GM12878 (cell line): ENCODE measurements around the gene ATP13A4.

Source experiments
- BHLHE40 ChIP-seq, 2 experiments: fragments of 450-650 bp in 1 of 2; IDR thresholded peaks; 2 replicates each; pipeline ENCODE4 v1.6.1; 2011 to 2017; ENCODE audit warnings: low read depth in 2 of 2, borderline replicate concordance in 1 of 2, improper control_type of control experiment in 1 of 2, low read length in 1 of 2, mild to moderate bottlenecking in 1 of 2
- CHD4 ChIP-seq: fragments of 200-600 bp; sonication (generic); IDR thresholded peaks from 2 replicates; pipeline ENCODE4 v1.6.1; 2016; ENCODE audit warnings: mild to moderate bottlenecking
- CREB1 ChIP-seq: IDR thresholded peaks from 2 replicates; pipeline ENCODE4 v1.6.1; 2012; ENCODE audit warnings: low read depth, mild to moderate bottlenecking, inconsistent platforms
- CTCF ChIP-seq, 3 experiments: IDR thresholded peaks in 2 of 3; conservative IDR thresholded peaks in 1 of 3; 2 replicates each; pipeline ENCODE4 v1.5.1; 2011; ENCODE audit warnings: low read depth in 3 of 3, low read length in 3 of 3, mild to moderate bottlenecking in 3 of 3, control low read depth in 2 of 3, moderate library complexity in 2 of 3, inconsistent platforms in 1 of 3, mixed read lengths in 1 of 3; ENCODE audit not compliant: control insufficient read depth in 2 of 3, insufficient read depth in 1 of 3; ENCODE audit errors: extremely low read depth in 1 of 3
- ELK1 ChIP-seq: IDR thresholded peaks from 2 replicates; pipeline ENCODE4 v1.6.1; 2012; ENCODE audit warnings: low read depth, low read length, improper control_type of control experiment
- EZH2 ChIP-seq: IDR thresholded peaks from 2 replicates; pipeline ENCODE4 v1.6.1; 2012; ENCODE audit warnings: low read depth, mild to moderate bottlenecking, control low read depth, inconsistent platforms, low read length, borderline replicate concordance; ENCODE audit not compliant: control insufficient read depth
- KDM1A ChIP-seq: fragments of 200-600 bp; sonication (generic); IDR thresholded peaks from 2 replicates; pipeline ENCODE4 v1.6.1; 2016; ENCODE audit warnings: borderline replicate concordance
- RCOR1 ChIP-seq: conservative IDR thresholded peaks from 2 replicates; pipeline ENCODE4 v1.6.1; 2012; ENCODE audit warnings: low read depth, low read length, improper control_type of control experiment
- TCF7 ChIP-seq: IDR thresholded peaks from 2 replicates; pipeline ENCODE4 v1.6.1; 2014; ENCODE audit warnings: antibody characterized with exemption, borderline replicate concordance
- USF2 ChIP-seq: IDR thresholded peaks from 2 replicates; pipeline ENCODE4 v1.6.1; 2011; ENCODE audit warnings: low read depth, low read length, improper control_type of control experiment, borderline replicate concordance
- TF ChIP-seq, protein P1 (sequence below): fragments of 450-650 bp; IDR thresholded peaks from 2 replicates; pipeline ENCODE4 v1.6.1; 2017; ENCODE audit warnings: mild to moderate bottlenecking, low read depth, inconsistent platforms; ENCODE audit not compliant: poor library complexity, severe bottlenecking

GRCh38 chr3:193490580-193490979 lies 64.1 kb downstream of the ATP13A4 start:
- no peak for TF ChIP-seq CTCF (IDR thresholded peaks at IDR 0.05 in 2 of 3, conservative IDR thresholded peaks at IDR 0.05 in 1 of 3; ENCODE audit: control insufficient read depth in 2 of 3, extremely low read depth in 1 of 3, insufficient read depth in 1 of 3, low read depth in 3 of 3, low read length in 3 of 3)
- no peak for TF ChIP-seq ELK1
- TF ChIP-seq RCOR1, result no peak
- TF ChIP-seq CHD4, result no peak
- TF ChIP-seq USF2, result no peak
- TF ChIP-seq TCF7, result no peak
- TF ChIP-seq EZH2, result no peak
- TF ChIP-seq BHLHE40 (IDR thresholded peaks at IDR 0.05; ENCODE audit: borderline replicate concordance in 1 of 2, low read depth in 2 of 2, low read length in 1 of 2), result no peak
- TF ChIP-seq, protein P1, sequence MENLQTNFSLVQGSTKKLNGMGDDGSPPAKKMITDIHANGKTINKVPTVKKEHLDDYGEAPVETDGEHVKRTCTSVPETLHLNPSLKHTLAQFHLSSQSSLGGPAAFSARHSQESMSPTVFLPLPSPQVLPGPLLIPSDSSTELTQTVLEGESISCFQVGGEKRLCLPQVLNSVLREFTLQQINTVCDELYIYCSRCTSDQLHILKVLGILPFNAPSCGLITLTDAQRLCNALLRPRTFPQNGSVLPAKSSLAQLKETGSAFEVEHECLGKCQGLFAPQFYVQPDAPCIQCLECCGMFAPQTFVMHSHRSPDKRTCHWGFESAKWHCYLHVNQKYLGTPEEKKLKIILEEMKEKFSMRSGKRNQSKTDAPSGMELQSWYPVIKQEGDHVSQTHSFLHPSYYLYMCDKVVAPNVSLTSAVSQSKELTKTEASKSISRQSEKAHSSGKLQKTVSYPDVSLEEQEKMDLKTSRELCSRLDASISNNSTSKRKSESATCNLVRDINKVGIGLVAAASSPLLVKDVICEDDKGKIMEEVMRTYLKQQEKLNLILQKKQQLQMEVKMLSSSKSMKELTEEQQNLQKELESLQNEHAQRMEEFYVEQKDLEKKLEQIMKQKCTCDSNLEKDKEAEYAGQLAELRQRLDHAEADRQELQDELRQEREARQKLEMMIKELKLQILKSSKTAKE, result no peak
- no peak for TF ChIP-seq CREB1
- TF ChIP-seq KDM1A, result no peak
